ENCODE results near the gene MYL5. TPM values are rescaled to one million over a fixed set of nuclear protein-coding genes. Genes with fewer than 3 reads are reported as not detected.
"Not testable (repeated sequence)": the region's sequence is repeated elsewhere in the genome, so short reads cannot be mapped to it uniquely, and the experiment has no call there.

MYL5 gene
- total RNA-seq, 1 donor from 2014 or later: 17.8 TPM

DNA sequence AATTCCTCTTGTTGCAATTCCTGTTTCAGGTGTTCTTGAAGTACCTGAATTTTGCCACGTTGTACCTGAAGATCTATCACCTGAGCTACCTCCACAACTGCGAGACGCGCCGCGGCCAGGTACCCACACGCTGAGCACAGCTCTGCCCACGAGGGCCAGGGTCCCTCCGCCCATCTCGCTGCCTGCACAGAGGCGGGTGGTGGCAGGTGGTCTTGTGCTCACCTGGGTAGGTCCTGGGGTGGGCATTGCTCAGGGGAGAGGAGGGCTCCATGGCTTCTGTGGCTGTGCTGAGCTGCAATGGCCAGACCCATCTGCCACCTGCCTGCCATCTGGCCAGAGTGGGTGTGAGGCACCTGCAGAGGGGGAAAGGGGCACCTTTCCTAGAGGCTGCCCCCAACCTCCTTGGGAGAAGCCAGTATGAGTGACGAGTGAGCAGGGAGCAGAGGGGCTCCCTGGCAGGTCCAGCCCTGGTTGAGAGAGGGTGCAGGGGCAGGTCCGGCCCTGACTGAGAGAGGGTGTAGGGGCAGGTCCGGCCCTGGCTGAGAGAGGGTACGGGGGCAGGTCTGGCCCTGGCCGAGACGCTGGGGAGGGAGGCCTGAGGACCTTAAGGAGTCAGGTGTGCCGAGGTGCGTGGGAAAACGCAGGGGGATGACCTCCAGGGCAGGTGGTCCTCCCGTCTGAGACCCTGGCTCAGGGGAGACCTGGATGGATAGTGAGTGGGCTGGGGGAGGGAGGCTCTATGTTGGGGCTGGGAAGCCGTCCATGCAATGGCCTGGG, 38.3 kb upstream of the MYL5 start:
- no peak for DNase-seq (ENCODE audit: low spot score)

- no peak for DNase-seq (ENCODE audit: low spot score)
Measured at GRCh38 chr4:636628-637159, 37.6 kb upstream of the MYL5 start.

- DNase-seq (ENCODE audit: low spot score): no peak
Measured at GRCh38 chr4:637536-638280, 36.6 kb upstream of the MYL5 start.

DNA sequence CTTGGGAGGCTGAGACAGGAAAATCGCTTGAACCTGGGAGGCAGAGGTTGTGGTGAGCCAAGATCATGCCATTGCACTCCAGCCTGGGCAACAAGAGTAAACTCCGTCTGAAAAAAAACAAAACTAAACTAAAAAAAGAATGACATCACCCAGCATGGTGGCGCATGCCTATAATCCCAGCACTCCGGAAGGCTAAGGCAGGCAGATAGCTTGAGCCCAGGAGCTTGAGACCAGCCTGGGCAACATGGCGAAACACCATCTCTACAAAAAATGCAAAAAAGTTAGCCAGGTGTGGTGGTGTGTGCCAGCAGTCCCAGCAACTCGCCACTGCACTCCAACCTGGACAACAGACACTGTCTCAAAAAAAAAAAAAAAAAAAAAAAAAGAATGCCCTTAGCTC, 32.0 kb upstream of the MYL5 start:
- DNase-seq (ENCODE audit: low spot score): not testable (repeated sequence)

- DNase-seq (ENCODE audit: low spot score): no peak
Measured at GRCh38 chr4:646460-646859, 27.9 kb upstream of the MYL5 start.

GRCh38 chr4:647481-647880, 26.9 kb upstream of the MYL5 start:
- DNase-seq (ENCODE audit: low spot score): no peak

DNA sequence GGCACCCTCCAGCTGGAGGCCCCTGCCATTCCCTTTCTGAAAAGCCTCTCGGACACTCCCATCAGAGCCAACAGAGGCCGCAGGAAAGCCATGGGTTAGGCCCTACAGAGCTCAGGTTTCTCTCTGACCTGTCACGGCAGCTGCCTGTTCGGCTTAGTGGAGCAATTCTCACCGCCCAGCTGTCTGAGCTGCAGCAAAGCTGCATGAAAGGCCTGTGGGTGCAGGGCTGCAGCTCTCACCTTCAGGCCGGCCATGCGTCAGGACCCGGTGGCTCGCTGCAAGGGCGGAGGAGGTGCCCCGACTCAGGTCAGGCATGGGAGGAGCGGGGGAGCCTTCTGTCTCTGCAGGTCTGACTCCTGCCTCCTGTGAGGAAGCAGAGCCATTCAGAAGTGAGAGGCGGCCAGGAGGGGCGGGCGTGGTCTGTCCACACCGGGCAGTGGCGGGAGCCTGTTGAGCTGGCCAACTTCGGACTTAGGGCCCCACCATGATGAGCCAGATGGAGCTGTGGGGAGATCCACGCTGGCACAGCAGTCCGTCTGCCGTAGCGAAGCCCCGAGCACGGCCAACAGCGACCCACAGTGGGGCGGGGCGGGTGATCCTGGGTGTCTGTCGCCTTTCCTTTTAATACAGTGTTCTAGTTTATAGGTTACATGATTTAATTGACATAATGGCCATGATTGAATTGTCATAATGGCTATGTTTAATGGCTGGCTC, 25.6 kb upstream of the MYL5 start:
- DNase-seq (ENCODE audit: low spot score): no peak

- no peak for DNase-seq (ENCODE audit: low spot score)
Measured at GRCh38 chr4:649293-649625, 25.1 kb upstream of the MYL5 start.

GRCh38 chr4:649751-650310, 24.5 kb upstream of the MYL5 start:
- DNase-seq (ENCODE audit: low spot score): no peak

DNA sequence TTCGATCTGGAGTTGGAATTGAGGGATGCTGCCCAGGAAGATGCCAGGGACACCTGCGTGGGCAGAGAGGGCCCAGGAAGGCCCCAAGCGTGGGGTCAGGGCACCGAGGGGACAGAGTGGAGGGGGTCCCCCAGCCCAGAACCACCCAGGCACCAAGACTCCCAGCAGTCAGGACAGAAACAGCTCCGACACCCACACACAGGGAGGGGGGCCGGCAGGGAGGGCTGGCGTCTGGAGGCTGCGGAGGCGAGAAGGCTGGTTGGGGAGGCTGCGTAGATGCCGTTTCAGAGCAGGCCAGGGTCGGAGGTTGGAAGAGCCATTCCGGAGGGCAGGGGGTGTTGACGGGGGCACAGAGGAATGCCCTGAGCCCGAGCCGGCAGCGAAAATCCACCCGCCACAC, 23.9 kb upstream of the MYL5 start:
- DNase-seq (ENCODE audit: low spot score): no peak

- DNase-seq (ENCODE audit: low spot score): no peak
Measured at GRCh38 chr4:650951-651883, 23.1 kb upstream of the MYL5 start.

DNA sequence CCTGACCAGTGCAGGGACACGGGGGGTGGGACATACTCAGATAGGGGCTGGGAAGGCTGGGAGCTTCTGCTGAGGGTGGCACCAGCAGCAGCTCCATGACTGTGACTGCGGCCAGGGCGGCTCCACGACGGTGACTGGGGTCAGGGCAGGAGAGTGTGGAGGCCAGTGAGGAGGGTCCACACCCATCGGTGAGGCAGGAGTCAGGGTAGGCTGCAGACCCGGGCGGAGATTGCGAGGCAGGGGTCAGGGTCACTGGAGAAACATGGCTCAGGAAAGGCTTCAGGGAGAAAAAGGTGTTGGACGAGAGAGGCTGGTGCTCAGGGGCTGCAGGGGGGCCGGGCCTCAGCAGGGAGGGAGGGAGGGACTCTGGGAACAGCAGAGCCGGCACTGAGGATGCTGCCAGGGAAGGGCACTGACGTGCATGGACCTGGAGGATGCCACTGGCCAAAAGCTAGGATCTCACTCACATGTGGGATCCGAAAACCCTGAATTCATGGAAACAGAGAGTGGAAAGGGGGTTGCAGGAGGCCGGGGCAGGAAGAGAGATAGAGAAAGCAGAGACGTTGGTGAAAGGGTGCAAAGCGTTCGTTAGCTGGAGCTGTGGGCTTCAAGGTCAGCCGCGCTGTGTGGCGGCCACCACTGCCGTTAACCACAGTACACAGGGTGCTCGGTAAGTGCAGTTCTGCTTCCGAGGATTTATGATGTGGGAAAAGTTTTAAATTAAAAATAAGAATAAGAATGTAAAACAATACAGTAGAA, 22.3 kb upstream of the MYL5 start:
- DNase-seq (ENCODE audit: low spot score): no peak

GRCh38 chr4:653080-653821, 21.1 kb upstream of the MYL5 start:
- no peak for DNase-seq (ENCODE audit: low spot score)

GRCh38 chr4:653831-654502, 20.4 kb upstream of the MYL5 start:
- no peak for DNase-seq (ENCODE audit: low spot score)

GRCh38 chr4:654503-654845, 19.9 kb upstream of the MYL5 start:
- no peak for DNase-seq (ENCODE audit: low spot score)

- no peak for DNase-seq (ENCODE audit: low spot score)
Measured at GRCh38 chr4:654871-655463, 19.4 kb upstream of the MYL5 start.

- no peak for DNase-seq (ENCODE audit: low spot score)
Measured at GRCh38 chr4:655464-656151, 18.7 kb upstream of the MYL5 start.
